ENCODE data around the gene CPNE6. TPM values are rescaled to one million over a fixed set of nuclear protein-coding genes. Genes with fewer than 3 reads are reported as not detected.

Gene CPNE6
- total and polyA plus RNA-seq, 2 of the 13 experiments (the other 11 are each of a cell fraction or from before 2014, with no cell fraction given): not detected

DNA sequence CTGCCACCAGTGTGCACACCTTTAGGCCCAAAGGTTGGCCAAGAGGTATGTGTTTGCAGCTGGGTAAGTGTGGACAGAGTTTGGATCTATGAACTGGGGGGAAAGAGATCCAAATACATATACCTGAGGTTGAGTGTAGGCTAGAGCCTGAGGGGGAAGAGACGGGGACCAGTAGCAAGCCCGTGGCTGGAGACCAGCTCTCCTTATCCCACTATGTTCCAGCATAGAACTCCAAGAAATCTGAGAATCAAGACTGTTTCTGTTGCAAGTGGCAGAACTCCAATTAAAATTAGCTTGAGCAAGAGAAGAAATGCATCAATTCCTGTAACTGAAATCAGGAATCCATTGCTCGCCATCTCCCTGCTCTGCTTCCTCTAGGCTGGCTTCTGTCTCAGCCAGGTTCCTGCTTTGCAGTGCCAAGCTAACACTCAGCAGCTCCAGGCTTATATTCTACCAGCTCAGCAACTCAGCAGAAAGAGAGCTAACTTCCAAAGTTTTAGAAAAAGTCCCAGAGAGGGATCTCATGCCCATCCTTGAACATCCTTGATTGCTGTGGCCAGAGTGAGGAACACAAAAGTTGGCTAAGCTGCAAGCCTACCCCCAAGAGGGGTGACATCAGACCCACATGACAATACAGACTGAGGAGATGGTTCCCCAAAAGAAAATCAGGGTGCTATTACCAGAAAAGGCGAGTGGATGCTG is 21.3 kb downstream of the CPNE6 start (continued):
- TF ChIP-seq, protein P1, sequence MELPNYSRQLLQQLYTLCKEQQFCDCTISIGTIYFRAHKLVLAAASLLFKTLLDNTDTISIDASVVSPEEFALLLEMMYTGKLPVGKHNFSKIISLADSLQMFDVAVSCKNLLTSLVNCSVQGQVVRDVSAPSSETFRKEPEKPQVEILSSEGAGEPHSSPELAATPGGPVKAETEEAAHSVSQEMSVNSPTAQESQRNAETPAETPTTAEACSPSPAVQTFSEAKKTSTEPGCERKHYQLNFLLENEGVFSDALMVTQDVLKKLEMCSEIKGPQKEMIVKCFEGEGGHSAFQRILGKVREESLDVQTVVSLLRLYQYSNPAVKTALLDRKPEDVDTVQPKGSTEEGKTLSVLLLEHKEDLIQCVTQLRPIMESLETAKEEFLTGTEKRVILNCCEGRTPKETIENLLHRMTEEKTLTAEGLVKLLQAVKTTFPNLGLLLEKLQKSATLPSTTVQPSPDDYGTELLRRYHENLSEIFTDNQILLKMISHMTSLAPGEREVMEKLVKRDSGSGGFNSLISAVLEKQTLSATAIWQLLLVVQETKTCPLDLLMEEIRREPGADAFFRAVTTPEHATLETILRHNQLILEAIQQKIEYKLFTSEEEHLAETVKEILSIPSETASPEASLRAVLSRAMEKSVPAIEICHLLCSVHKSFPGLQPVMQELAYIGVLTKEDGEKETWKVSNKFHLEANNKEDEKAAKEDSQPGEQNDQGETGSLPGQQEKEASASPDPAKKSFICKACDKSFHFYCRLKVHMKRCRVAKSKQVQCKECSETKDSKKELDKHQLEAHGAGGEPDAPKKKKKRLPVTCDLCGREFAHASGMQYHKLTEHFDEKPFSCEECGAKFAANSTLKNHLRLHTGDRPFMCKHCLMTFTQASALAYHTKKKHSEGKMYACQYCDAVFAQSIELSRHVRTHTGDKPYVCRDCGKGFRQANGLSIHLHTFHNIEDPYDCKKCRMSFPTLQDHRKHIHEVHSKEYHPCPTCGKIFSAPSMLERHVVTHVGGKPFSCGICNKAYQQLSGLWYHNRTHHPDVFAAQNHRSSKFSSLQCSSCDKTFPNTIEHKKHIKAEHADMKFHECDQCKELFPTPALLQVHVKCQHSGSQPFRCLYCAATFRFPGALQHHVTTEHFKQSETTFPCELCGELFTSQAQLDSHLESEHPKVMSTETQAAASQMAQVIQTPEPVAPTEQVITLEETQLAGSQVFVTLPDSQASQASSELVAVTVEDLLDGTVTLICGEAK (IDR thresholded peaks at IDR 0.05): no peak
- TF ChIP-seq, protein P1 (CRISPR knock-in tag; IDR thresholded peaks at IDR 0.05): no peak
- TF ChIP-seq, protein P2, sequence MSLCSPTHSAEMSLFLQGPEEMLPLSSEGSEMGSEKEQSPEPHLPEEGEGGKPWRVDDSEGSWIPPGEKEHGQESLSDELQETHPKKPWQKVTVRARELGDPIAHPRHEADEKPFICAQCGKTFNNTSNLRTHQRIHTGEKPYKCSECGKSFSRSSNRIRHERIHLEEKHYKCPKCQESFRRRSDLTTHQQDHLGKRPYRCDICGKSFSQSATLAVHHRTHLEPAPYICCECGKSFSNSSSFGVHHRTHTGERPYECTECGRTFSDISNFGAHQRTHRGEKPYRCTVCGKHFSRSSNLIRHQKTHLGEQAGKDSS (CRISPR knock-in tag; IDR thresholded peaks at IDR 0.05; ENCODE audit: borderline replicate concordance, low read depth): peak; percentile 72; the same call in 1 of the 2 replicates
- TF ChIP-seq ZNF782 (CRISPR knock-in tag; IDR thresholded peaks at IDR 0.05; ENCODE audit: borderline replicate concordance): peak; percentile 40; the same call in 1 of the 2 replicates
- TF ChIP-seq, protein P3, sequence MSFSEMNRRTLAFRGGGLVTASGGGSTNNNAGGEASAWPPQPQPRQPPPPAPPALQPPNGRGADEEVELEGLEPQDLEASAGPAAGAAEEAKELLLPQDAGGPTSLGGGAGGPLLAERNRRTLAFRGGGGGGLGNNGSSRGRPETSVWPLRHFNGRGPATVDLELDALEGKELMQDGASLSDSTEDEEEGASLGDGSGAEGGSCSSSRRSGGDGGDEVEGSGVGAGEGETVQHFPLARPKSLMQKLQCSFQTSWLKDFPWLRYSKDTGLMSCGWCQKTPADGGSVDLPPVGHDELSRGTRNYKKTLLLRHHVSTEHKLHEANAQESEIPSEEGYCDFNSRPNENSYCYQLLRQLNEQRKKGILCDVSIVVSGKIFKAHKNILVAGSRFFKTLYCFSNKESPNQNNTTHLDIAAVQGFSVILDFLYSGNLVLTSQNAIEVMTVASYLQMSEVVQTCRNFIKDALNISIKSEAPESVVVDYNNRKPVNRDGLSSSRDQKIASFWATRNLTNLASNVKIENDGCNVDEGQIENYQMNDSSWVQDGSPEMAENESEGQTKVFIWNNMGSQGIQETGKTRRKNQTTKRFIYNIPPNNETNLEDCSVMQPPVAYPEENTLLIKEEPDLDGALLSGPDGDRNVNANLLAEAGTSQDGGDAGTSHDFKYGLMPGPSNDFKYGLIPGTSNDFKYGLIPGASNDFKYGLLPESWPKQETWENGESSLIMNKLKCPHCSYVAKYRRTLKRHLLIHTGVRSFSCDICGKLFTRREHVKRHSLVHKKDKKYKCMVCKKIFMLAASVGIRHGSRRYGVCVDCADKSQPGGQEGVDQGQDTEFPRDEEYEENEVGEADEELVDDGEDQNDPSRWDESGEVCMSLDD (CRISPR knock-in tag; IDR thresholded peaks at IDR 0.05; ENCODE audit: borderline replicate concordance): peak; percentile 7; the same call in 1 of the 2 replicates
- TF ChIP-seq ZNF891 (CRISPR knock-in tag; IDR thresholded peaks at IDR 0.05): no peak
- TF ChIP-seq, protein P4, sequence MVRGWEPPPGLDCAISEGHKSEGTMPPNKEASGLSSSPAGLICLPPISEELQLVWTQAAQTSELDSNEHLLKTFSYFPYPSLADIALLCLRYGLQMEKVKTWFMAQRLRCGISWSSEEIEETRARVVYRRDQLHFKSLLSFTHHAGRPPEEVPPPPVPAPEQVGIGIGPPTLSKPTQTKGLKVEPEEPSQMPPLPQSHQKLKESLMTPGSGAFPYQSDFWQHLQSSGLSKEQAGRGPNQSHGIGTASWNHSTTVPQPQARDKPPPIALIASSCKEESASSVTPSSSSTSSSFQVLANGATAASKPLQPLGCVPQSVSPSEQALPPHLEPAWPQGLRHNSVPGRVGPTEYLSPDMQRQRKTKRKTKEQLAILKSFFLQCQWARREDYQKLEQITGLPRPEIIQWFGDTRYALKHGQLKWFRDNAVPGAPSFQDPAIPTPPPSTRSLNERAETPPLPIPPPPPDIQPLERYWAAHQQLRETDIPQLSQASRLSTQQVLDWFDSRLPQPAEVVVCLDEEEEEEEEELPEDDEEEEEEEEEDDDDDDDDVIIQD (CRISPR knock-in tag; IDR thresholded peaks at IDR 0.05; ENCODE audit: low read depth): no peak
- TF ChIP-seq HOXA7 (CRISPR knock-in tag; IDR thresholded peaks at IDR 0.05): no peak
- TF ChIP-seq ZNF577 (CRISPR knock-in tag; IDR thresholded peaks at IDR 0.05; ENCODE audit: borderline replicate concordance, low read depth): 0 out of 2 replicates have a peak, but pooled peaks have one; percentile 62
- TF ChIP-seq IRX3 (CRISPR knock-in tag; IDR thresholded peaks at IDR 0.05; ENCODE audit: borderline replicate concordance, low read depth): 0 out of 2 replicates have a peak, but pooled peaks have one; percentile 64
- no peak for TF ChIP-seq DNMT1 (CRISPR knock-in tag; IDR thresholded peaks at IDR 0.05)
- TF ChIP-seq FOSL2 (CRISPR knock-in tag; IDR thresholded peaks at IDR 0.05): no peak
- TF ChIP-seq FIP1L1 (IDR thresholded peaks at IDR 0.05; ENCODE audit: borderline replicate concordance, insufficient read depth, low read depth, low read length): no peak
- no peak for TF ChIP-seq ZNF121 (CRISPR knock-in tag; IDR thresholded peaks at IDR 0.05)

Measured in HepG2 (cell line).